SK-N-SH (cell line): ENCODE data around the gene MTERF2.

Experiments
- EP300 ChIP-seq, 2 experiments: IDR thresholded peaks; 2 replicates each; pipeline versions ENCODE4 v1.4.0 to v1.6.1; 2012; ENCODE audit warnings: borderline replicate concordance in 1 of 2, low read depth in 1 of 2, low read length in 1 of 2
- GATA2 ChIP-seq: sonication (generic); formaldehyde crosslinking; IDR thresholded peaks from 2 replicates; pipeline ENCODE4 v1.5.0; 2020; ENCODE audit warnings: mild to moderate bottlenecking, missing genetic modification reagents
- TF ChIP-seq, protein P1 (sequence below): fragments of 200-600 bp; sonication (generic); IDR thresholded peaks from 2 replicates; pipeline ENCODE4 v1.6.1; 2017; ENCODE audit warnings: antibody characterized with exemption, mild to moderate bottlenecking, moderate library complexity

GRCh38 chr12:106974511-106974910 is 12.4 kb downstream of the MTERF2 start:
- TF ChIP-seq GATA2 (CRISPR knock-in tag) = no peak
- TF ChIP-seq, protein P1, sequence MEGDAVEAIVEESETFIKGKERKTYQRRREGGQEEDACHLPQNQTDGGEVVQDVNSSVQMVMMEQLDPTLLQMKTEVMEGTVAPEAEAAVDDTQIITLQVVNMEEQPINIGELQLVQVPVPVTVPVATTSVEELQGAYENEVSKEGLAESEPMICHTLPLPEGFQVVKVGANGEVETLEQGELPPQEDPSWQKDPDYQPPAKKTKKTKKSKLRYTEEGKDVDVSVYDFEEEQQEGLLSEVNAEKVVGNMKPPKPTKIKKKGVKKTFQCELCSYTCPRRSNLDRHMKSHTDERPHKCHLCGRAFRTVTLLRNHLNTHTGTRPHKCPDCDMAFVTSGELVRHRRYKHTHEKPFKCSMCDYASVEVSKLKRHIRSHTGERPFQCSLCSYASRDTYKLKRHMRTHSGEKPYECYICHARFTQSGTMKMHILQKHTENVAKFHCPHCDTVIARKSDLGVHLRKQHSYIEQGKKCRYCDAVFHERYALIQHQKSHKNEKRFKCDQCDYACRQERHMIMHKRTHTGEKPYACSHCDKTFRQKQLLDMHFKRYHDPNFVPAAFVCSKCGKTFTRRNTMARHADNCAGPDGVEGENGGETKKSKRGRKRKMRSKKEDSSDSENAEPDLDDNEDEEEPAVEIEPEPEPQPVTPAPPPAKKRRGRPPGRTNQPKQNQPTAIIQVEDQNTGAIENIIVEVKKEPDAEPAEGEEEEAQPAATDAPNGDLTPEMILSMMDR = no peak
- TF ChIP-seq EP300 (IDR thresholded peaks at IDR 0.05; ENCODE audit: borderline replicate concordance in 1 of 2, low read depth in 1 of 2, low read length in 1 of 2) = no peak
